ENCODE results near the gene TMTC3. TPM values are rescaled to one million over a fixed set of nuclear protein-coding genes. Genes with fewer than 3 reads are reported as not detected.

The TMTC3 gene
- total and polyA plus RNA-seq, 2 experiments from 2014 or later = 17.7 to 53.8 TPM

GRCh38 chr12:88243982-88244381 is 101.9 kb downstream of the TMTC3 start (continued):
- no peak for TF ChIP-seq CREB1 (CRISPR knock-in tag; IDR thresholded peaks at IDR 0.05; ENCODE audit: low read depth)
- TF ChIP-seq, protein P1, sequence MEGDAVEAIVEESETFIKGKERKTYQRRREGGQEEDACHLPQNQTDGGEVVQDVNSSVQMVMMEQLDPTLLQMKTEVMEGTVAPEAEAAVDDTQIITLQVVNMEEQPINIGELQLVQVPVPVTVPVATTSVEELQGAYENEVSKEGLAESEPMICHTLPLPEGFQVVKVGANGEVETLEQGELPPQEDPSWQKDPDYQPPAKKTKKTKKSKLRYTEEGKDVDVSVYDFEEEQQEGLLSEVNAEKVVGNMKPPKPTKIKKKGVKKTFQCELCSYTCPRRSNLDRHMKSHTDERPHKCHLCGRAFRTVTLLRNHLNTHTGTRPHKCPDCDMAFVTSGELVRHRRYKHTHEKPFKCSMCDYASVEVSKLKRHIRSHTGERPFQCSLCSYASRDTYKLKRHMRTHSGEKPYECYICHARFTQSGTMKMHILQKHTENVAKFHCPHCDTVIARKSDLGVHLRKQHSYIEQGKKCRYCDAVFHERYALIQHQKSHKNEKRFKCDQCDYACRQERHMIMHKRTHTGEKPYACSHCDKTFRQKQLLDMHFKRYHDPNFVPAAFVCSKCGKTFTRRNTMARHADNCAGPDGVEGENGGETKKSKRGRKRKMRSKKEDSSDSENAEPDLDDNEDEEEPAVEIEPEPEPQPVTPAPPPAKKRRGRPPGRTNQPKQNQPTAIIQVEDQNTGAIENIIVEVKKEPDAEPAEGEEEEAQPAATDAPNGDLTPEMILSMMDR (conservative IDR thresholded peaks at IDR 0.05; ENCODE audit: low read depth in 2 of 2) = no peak

- H3K36me3 ChIP-seq (ENCODE audit: insufficient read depth) = no peaks in the 10 kb centered on the region
- Mint-ChIP-seq H3K27ac (no peak overlapping the region), H3K27me3 (ENCODE audit: insufficient read depth, low read depth, poor library complexity) (peaks cover 3% of the 10 kb centered on the region), H3K4me3 (no peak overlapping the region), H3K36me3 (ENCODE audit: low read depth) (no peaks in the 10 kb centered on the region), H3K4me1 (peaks cover 18% of the 10 kb centered on the region), H3K9me3 (no peaks in the 10 kb centered on the region)
- no peaks in the 10 kb centered on the region for H3K79me2 ChIP-seq (replicated peaks; ENCODE audit: insufficient read depth)
- ATAC-seq = no peak
- DNase-seq (ENCODE audit: low spot score) = no peak
- H3K4me3 ChIP-seq = no peak overlapping the region
- H3K4me2 ChIP-seq = no peak overlapping the region
- peaks cover 17% of the 10 kb centered on the region for H3K4me1 ChIP-seq (ENCODE audit: insufficient read depth)
- H3K27ac ChIP-seq (ENCODE audit: low read depth) = no peak overlapping the region
- no peaks in the 10 kb centered on the region for H3K9me2 ChIP-seq (ENCODE audit: insufficient read depth)
- H3F3A ChIP-seq (replicated peaks; ENCODE audit: low read depth) = no peaks in the 10 kb centered on the region
- TF ChIP-seq, protein P2, sequence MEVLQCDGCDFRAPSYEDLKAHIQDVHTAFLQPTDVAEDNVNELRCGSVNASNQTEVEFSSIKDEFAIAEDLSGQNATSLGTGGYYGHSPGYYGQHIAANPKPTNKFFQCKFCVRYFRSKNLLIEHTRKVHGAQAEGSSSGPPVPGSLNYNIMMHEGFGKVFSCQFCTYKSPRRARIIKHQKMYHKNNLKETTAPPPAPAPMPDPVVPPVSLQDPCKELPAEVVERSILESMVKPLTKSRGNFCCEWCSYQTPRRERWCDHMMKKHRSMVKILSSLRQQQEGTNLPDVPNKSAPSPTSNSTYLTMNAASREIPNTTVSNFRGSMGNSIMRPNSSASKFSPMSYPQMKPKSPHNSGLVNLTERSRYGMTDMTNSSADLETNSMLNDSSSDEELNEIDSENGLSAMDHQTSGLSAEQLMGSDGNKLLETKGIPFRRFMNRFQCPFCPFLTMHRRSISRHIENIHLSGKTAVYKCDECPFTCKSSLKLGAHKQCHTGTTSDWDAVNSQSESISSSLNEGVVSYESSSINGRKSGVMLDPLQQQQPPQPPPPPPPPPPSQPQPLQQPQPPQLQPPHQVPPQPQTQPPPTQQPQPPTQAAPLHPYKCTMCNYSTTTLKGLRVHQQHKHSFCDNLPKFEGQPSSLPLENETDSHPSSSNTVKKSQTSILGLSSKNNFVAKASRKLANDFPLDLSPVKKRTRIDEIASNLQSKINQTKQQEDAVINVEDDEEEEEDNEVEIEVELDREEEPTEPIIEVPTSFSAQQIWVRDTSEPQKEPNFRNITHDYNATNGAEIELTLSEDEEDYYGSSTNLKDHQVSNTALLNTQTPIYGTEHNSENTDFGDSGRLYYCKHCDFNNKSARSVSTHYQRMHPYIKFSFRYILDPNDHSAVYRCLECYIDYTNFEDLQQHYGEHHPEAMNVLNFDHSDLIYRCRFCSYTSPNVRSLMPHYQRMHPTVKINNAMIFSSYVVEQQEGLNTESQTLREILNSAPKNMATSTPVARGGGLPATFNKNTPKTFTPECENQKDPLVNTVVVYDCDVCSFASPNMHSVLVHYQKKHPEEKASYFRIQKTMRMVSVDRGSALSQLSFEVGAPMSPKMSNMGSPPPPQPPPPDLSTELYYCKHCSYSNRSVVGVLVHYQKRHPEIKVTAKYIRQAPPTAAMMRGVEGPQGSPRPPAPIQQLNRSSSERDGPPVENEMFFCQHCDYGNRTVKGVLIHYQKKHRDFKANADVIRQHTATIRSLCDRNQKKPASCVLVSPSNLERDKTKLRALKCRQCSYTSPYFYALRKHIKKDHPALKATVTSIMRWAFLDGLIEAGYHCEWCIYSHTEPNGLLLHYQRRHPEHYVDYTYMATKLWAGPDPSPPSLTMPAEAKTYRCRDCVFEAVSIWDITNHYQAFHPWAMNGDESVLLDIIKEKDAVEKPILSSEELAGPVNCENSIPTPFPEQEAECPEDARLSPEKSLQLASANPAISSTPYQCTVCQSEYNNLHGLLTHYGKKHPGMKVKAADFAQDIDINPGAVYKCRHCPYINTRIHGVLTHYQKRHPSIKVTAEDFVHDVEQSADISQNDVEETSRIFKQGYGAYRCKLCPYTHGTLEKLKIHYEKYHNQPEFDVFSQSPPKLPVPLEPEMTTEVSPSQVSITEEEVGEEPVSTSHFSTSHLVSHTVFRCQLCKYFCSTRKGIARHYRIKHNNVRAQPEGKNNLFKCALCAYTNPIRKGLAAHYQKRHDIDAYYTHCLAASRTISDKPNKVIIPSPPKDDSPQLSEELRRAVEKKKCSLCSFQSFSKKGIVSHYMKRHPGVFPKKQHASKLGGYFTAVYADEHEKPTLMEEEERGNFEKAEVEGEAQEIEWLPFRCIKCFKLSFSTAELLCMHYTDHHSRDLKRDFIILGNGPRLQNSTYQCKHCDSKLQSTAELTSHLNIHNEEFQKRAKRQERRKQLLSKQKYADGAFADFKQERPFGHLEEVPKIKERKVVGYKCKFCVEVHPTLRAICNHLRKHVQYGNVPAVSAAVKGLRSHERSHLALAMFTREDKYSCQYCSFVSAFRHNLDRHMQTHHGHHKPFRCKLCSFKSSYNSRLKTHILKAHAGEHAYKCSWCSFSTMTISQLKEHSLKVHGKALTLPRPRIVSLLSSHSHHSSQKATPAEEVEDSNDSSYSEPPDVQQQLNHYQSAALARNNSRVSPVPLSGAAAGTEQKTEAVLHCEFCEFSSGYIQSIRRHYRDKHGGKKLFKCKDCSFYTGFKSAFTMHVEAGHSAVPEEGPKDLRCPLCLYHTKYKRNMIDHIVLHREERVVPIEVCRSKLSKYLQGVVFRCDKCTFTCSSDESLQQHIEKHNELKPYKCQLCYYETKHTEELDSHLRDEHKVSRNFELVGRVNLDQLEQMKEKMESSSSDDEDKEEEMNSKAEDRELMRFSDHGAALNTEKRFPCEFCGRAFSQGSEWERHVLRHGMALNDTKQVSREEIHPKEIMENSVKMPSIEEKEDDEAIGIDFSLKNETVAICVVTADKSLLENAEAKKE (CRISPR knock-in tag; IDR thresholded peaks at IDR 0.05) = no peak
- no peak for TF ChIP-seq NANOG (IDR thresholded peaks at IDR 0.05; ENCODE audit: borderline replicate concordance)
- TF ChIP-seq EZH2phosphoT487 (IDR thresholded peaks at IDR 0.05; ENCODE audit: unreplicated experiment) = no peak
- TF ChIP-seq EZH2 (IDR thresholded peaks at IDR 0.05; ENCODE audit: low read depth, unreplicated experiment) = no peak
- no peak for TF ChIP-seq ETS1 (IDR thresholded peaks at IDR 0.05)
- TF ChIP-seq ZNF114 (CRISPR knock-in tag; IDR thresholded peaks at IDR 0.05) = no peak
- no peaks in the 10 kb centered on the region for H3K27me3 ChIP-seq (ENCODE audit: insufficient read depth)
- H2AFZ ChIP-seq = no peak overlapping the region
- H4K20me1 ChIP-seq (replicated peaks; ENCODE audit: insufficient read depth) = no peaks in the 10 kb centered on the region
Observed at GRCh38 chr12:88245905-88246304, 103.8 kb downstream of the TMTC3 start.
